Urothelium cell line (cell line): ENCODE measurements around the gene FOXP1.
"Not testable (repeated sequence)": the region's sequence is repeated elsewhere in the genome, so short reads cannot be mapped to it uniquely, and the experiment has no call there.

Source experiments
- DNase-seq: peaks from one replicate; pipeline ENCODE4 v3.0.0; 2011; ENCODE audit warnings: low spot score, mixed read lengths
- FAIRE-seq: peaks from 2 replicates; lab custom pipeline; 2011; peaks lifted over from hg19 to GRCh38; lab: Jason Lieb, UNC

Gene FOXP1

GRCh38 chr3:71436337-71436736 is 147.2 kb downstream of the FOXP1 start:
- no peak for FAIRE-seq
- DNase-seq, result peak; percentile 63

- DNase-seq, result not testable (repeated sequence)
- FAIRE-seq, result peak; percentile 5
Observed at GRCh38 chr3:71435836-71436235, 147.7 kb downstream of the FOXP1 start.

GRCh38 chr3:71433631-71434030 is 149.9 kb downstream of the FOXP1 start:
- FAIRE-seq, result no peak
- no peak for DNase-seq

- no peak for DNase-seq
- FAIRE-seq, result no peak
Observed at GRCh38 chr3:71432044-71432975, 151.2 kb downstream of the FOXP1 start.

GRCh38 chr3:71430941-71431552 is 152.5 kb downstream of the FOXP1 start:
- peak; percentile 29 for DNase-seq
- no peak for FAIRE-seq

GRCh38 chr3:71429597-71429988 is 153.9 kb downstream of the FOXP1 start:
- DNase-seq (no peak), FAIRE-seq (no peak)

- peak; percentile 15 for DNase-seq
- FAIRE-seq, result peak; percentile 83
Observed at GRCh38 chr3:71428841-71429596, 154.5 kb downstream of the FOXP1 start.

GRCh38 chr3:71425491-71426071 is 157.9 kb downstream of the FOXP1 start:
- DNase-seq, result peak; percentile 71

GRCh38 chr3:71423151-71423906 is 160.2 kb downstream of the FOXP1 start:
- DNase-seq, result peak; percentile 21
- FAIRE-seq, result no peak

More at GRCh38 chr3:71425491-71426071, 157.9 kb downstream of the FOXP1 start:
- peak; percentile 61 for FAIRE-seq

- DNase-seq, result no peak
- no peak for FAIRE-seq
Observed at GRCh38 chr3:71421820-71422566, 161.5 kb downstream of the FOXP1 start.

GRCh38 chr3:71421475-71421819 is 162.1 kb downstream of the FOXP1 start:
- no peak for DNase-seq
- no peak for FAIRE-seq

GRCh38 chr3:71419369-71419768 is 164.2 kb downstream of the FOXP1 start:
- FAIRE-seq, result no peak
- DNase-seq, result no peak

GRCh38 chr3:71417791-71418190 is 165.7 kb downstream of the FOXP1 start:
- FAIRE-seq (no peak), DNase-seq (no peak)

- DNase-seq (no peak), FAIRE-seq (no peak)
Observed at GRCh38 chr3:71416876-71417275, 166.7 kb downstream of the FOXP1 start.

- FAIRE-seq, result no peak
- no peak for DNase-seq
Observed at GRCh38 chr3:71415681-71416122, 167.8 kb downstream of the FOXP1 start.

GRCh38 chr3:71414189-71414927 is 169.2 kb downstream of the FOXP1 start:
- FAIRE-seq (no peak), DNase-seq (no peak)

GRCh38 chr3:71413572-71413971 is 170.0 kb downstream of the FOXP1 start:
- FAIRE-seq, result no peak

GRCh38 chr3:71409352-71409751 is 174.2 kb downstream of the FOXP1 start:
- FAIRE-seq (no peak), DNase-seq (no peak)

More at GRCh38 chr3:71413572-71413971, 170.0 kb downstream of the FOXP1 start:
- no peak for DNase-seq

GRCh38 chr3:71408903-71409302 is 174.6 kb downstream of the FOXP1 start:
- no peak for FAIRE-seq
- no peak for DNase-seq
